ENCODE measurements around the gene EOLA1. TPM values are rescaled to one million over a fixed set of nuclear protein-coding genes. Genes with fewer than 3 reads are reported as not detected.

EOLA1 gene
- total RNA-seq, 1 donor from 2014 or later, result 19.8 TPM

DNA sequence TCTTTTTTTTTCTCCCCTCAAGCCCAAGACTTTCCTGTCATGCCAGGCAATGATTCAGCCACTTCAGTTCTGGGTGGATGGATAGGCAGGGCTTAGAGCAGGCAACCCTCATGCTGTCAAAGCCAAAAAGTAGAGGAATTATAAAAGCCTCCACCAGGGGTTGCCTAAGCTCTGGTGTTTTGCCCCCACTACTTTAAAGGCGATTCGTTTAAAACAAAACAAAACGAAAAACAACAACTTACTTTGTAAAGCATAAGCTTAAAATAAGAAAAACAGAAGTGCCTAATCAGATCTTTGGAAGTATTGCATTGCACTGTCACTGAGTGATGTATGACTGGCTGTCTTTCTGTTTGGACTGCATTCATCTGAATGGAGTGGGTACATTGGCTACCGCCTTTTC is 30.4 kb upstream of the EOLA1 start:
- DNase-seq (no peak), ATAC-seq (no peak)
- TF ChIP-seq, protein P1, sequence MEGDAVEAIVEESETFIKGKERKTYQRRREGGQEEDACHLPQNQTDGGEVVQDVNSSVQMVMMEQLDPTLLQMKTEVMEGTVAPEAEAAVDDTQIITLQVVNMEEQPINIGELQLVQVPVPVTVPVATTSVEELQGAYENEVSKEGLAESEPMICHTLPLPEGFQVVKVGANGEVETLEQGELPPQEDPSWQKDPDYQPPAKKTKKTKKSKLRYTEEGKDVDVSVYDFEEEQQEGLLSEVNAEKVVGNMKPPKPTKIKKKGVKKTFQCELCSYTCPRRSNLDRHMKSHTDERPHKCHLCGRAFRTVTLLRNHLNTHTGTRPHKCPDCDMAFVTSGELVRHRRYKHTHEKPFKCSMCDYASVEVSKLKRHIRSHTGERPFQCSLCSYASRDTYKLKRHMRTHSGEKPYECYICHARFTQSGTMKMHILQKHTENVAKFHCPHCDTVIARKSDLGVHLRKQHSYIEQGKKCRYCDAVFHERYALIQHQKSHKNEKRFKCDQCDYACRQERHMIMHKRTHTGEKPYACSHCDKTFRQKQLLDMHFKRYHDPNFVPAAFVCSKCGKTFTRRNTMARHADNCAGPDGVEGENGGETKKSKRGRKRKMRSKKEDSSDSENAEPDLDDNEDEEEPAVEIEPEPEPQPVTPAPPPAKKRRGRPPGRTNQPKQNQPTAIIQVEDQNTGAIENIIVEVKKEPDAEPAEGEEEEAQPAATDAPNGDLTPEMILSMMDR (IDR thresholded peaks at IDR 0.05), result no peak
- Histone ChIP-seq H3K36me3 (no peaks in the 10 kb centered on the region), H3K27me3 (ENCODE audit: low read depth) (no peaks in the 10 kb centered on the region), H3K4me3 (no peak overlapping the region), H3K4me1 (peaks cover 4% of the 10 kb centered on the region), H3K9me3 (no peaks in the 10 kb centered on the region), H3K27ac (no peak overlapping the region)
- intact Hi-C loops (cut with DNase I), result no loop called here

DNA sequence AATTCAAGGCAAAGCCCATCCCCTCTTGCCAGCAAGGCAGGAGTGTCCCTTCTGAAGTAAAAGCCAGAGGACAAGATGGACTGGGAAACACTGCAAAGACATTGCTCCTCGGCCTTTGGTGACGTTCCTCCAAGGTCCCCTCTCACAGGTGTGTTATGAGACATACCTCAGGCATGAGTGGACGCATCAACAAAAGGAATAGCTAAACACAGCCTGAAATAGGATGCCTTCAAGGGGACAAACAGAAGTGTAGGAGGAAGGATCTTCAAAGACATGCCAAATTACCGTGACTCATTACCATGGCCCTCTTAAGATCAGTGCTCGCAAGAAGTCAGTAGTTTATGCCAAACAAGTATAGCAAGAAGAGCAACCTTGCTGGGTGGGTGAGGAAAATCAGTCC is 29.7 kb upstream of the EOLA1 start:
- Histone ChIP-seq H3K9me3 (no peaks in the 10 kb centered on the region), H3K4me1 (no peaks in the 10 kb centered on the region), H3K27me3 (ENCODE audit: low read depth) (no peaks in the 10 kb centered on the region), H3K36me3 (no peaks in the 10 kb centered on the region), H3K4me3 (no peak overlapping the region), H3K27ac (no peak overlapping the region)
- ATAC-seq (no peak), DNase-seq (no peak)
- TF ChIP-seq, protein P1 (IDR thresholded peaks at IDR 0.05), result no peak
- intact Hi-C loops (cut with DNase I), result no loop called here

DNA sequence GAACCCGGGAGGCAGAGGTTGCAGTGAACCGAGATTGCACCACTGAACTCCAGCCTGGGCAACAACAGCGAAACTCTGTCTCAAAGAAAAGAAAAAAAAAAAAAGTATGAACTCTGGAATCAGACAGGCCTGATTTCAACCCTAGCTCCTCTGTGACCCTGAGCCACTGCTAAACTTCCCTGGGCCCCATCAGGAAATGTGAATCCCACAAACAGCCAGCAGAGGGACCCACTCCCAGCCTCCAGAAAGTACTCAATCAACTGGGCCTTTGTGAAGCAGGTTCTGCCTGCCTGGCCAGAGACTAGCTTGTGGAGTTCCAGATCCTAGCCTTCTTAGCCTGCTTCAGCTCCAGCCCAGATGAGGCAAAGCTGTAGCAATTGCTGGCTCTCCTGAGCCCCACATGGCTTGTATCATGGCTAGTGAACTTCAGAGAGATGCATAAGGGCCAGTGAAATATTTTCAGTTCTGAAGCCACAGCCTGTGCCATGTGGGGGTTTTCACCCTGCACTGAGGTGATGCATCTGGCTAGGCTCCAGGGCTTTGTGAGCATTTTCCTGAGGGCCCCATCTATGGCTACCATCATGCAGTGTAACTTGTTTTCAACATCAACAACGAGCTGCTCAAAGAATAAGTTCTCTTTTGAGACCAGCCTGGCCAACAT is 28.5 kb upstream of the EOLA1 start:
- Histone ChIP-seq H3K9me3 (no peaks in the 10 kb centered on the region), H3K4me1 (no peaks in the 10 kb centered on the region), H3K36me3 (no peaks in the 10 kb centered on the region), H3K27ac (no peak overlapping the region), H3K4me3 (no peak overlapping the region), H3K27me3 (ENCODE audit: low read depth) (no peaks in the 10 kb centered on the region)
- ATAC-seq (peak; percentile 75 to 84), DNase-seq (peak; percentile 52)
- intact Hi-C loops (cut with DNase I), result no loop called here
- TF ChIP-seq, protein P1 (IDR thresholded peaks at IDR 0.05), result peak; percentile 57

DNA sequence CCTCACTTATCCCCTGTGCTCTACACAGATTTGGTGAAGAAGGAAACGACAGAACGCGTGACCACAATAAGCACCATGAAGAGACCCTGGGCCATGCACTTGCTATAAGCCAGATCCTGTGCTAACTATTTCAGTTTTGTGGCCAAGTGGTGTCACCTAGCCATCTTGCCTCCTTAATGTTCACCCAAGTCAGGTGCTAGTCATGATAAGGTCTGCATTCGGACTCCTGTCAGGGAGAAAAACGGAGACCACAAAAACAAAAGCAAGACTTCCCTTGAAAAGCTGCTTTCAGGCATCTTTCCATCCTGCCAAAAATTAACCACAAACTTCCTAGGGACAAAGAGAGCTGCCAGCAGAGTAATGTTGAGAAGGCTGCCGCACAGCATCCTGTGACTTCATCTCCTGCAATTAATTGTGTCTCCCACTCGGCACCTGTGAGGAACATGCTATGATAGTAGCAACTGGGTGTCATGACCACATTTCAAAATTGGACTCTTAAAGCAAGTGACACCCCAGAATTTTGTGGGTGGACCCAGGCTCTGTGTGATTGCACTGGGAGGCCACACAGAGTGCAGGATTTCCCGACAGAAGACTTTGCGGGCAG is 26.9 kb upstream of the EOLA1 start:
- no peaks in the 10 kb centered on the region for H3K27me3 ChIP-seq (ENCODE audit: low read depth)
- H3K27ac ChIP-seq, result no peak overlapping the region
- ATAC-seq, result no peak
- H3K9me3 ChIP-seq, result no peaks in the 10 kb centered on the region
- intact Hi-C loops (cut with DNase I), result no loop called here
- H3K4me1 ChIP-seq, result no peaks in the 10 kb centered on the region
- DNase-seq, result no peak
- H3K4me3 ChIP-seq, result no peak overlapping the region
- TF ChIP-seq, protein P1 (IDR thresholded peaks at IDR 0.05), result no peak
- H3K36me3 ChIP-seq, result no peaks in the 10 kb centered on the region

DNA sequence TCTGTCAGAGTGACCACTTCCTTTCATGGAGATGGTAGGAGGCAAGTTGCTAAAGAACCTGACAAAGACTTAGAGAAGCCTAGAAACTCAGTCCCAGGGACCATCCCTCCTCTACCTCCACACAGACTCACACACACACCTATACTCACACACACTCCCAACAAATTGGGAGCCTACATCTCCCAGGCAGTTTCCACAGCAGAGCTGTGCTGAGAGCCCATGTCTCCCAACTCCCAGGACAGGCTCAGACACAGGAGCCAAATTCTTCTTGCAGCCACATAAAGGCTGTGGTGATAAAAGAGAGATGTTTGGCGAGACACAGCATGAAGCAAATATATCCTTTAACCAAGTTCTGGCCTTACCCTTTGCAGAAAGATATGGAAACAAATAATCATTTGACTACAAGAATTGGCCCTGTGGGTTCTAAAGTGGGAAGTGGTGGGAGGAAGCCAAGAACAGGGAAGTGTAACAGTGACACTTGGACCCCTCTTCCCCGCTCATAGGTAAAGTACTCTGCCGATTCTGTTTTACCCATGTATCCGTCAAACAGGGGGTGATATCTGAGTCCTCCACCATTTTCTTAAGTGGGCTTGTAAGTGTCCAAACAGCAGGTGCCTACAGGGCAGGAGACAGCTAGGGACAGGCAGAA is 24.7 kb upstream of the EOLA1 start:
- TF ChIP-seq, protein P1 (IDR thresholded peaks at IDR 0.05), result no peak
- intact Hi-C loops (cut with DNase I), result no loop called here
- no peak overlapping the region for H3K4me3 ChIP-seq
- DNase-seq (no peak), ATAC-seq (peak in 1 of 2 donors; percentile 50)
- H3K27ac ChIP-seq, result no peak overlapping the region
- H3K9me3 ChIP-seq, result no peaks in the 10 kb centered on the region
- no peaks in the 10 kb centered on the region for H3K27me3 ChIP-seq (ENCODE audit: low read depth)
- no peaks in the 10 kb centered on the region for H3K36me3 ChIP-seq
- H3K4me1 ChIP-seq, result no peaks in the 10 kb centered on the region
